Urinary bladder (tissue), 4 donors: Measurements from ENCODE around the gene PIAS2. TPM values are rescaled to one million over a fixed set of nuclear protein-coding genes. Genes with fewer than 3 reads are reported as not detected.

ENCODE experiments used
- DNase-seq: peaks from one replicate; pipeline ENCODE4 v3.0.0-alpha.2; 2015; ENCODE audit errors: extremely low spot score
- H3K27ac ChIP-seq: one replicate; pipeline ENCODE4 v1.5.1; 2013; ENCODE audit warnings: low read depth, mild to moderate bottlenecking, moderate library complexity
- H3K36me3 ChIP-seq: one replicate; pipeline ENCODE4 v1.6.1; 2013; ENCODE audit warnings: mild to moderate bottlenecking, moderate library complexity; ENCODE audit not compliant: insufficient read depth
- H3K4me1 ChIP-seq: one replicate; pipeline ENCODE4 v1.6.1; 2013; ENCODE audit warnings: mild to moderate bottlenecking, moderate library complexity; ENCODE audit not compliant: insufficient read depth
- H3K4me3 ChIP-seq: one replicate; pipeline ENCODE4 v1.5.1; 2013; ENCODE audit warnings: low read depth, low read length
- WGBS: extraction: QIAGEN DNeasy Blood & Tissue Kit; methylation state at CpG from one replicate; pipeline ENCODE4 v1.1.7; 2013; 5-methylcytosine and 5-hydroxymethylcytosine counted together
- polyA plus RNA-seq: library from polyadenylated mRNA; stranded (reverse); fragments of 200-250 nt; gene quantifications from one replicate; pipeline ENCODE4 v1.2.3, GENCODE V29; 2013
- total RNA-seq: library from RNA; depleted of rRNA; stranded (reverse); fragments of >200 nt; gene quantifications from one replicate; pipeline ENCODE4 v1.2.3, GENCODE V29; 2014
- donor health status: healthy with polysubstance abuse.
- donor health status: healthy.

PIAS2 gene
- total and polyA plus RNA-seq, 2 donors: 9.6 to 75.4 TPM

DNA sequence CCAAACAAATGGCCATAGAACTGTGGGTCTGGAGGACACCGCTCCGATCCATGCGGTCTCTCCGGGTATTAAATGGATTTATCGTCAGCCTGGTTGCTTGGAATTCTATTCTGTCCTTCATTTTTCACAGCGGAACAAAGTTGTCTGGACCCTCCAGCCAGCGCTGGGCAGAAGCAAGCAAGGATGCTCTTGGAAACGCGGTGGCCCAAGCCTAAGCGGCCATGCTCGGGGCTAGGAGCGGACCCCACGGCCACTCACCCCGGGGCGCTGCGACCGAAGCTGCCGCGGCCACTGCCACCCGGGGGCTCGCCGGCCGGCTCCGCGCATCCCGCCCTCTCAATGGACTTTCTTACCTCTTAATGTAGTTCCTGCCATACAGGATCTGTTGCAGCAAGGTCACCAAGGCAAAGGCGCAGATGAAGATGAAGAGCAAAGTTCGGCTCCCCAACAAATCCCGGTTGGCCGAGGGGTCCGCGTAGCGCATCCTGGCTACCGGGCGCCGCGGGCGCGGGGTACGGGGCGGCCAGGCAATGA, 161.2 kb downstream of the PIAS2 start:
- Histone ChIP-seq H3K36me3 (no peaks in the 10 kb centered on the region), H3K4me1 (no peaks in the 10 kb centered on the region), H3K4me3 (peak overlapping the region; percentile 37), H3K27ac (no peak overlapping the region)
- WGBS: 3% methylated on average over 41 of the region's 41 CpGs
- DNase-seq: no peak

DNA sequence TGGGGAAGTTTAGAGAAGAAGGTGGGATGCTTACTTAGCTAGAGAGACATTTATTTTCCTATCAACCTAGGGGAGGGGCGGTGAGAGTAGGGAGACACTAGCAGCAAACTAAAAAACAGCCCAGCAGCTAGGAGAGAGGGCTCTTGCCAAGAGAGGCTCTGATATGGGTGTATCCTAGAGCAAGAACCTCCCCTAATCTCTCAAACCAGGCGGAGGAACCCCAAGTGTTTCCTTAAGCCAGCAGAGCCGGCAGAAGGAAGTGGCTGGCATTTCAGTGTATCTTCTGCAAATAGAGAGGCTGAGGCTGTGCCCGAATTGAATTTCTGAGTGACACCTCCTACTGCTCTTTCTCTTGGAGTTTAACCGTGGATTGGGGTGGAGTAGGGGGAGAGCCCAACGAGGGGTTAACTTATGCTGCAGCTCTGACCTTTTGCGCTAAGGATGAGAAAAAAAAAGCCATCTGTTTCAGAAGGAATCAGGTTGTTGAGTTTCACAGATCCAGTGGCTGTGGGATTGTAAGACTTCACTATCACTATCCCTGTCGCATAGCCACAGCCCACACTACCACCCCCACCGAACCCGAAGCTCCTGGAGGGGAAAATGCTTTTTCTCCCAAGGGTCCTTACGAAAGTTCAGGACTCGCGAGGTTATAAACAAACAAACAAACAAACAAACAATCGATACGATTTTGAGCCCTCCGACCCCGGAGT, 161.8 kb downstream of the PIAS2 start:
- H3K27ac ChIP-seq: no peak overlapping the region
- WGBS: 9% methylated on average over 17 of the region's 17 CpGs
- DNase-seq: no peak
- no peak overlapping the region for H3K4me3 ChIP-seq
- no peaks in the 10 kb centered on the region for H3K36me3 ChIP-seq
- H3K4me1 ChIP-seq: no peaks in the 10 kb centered on the region

DNA sequence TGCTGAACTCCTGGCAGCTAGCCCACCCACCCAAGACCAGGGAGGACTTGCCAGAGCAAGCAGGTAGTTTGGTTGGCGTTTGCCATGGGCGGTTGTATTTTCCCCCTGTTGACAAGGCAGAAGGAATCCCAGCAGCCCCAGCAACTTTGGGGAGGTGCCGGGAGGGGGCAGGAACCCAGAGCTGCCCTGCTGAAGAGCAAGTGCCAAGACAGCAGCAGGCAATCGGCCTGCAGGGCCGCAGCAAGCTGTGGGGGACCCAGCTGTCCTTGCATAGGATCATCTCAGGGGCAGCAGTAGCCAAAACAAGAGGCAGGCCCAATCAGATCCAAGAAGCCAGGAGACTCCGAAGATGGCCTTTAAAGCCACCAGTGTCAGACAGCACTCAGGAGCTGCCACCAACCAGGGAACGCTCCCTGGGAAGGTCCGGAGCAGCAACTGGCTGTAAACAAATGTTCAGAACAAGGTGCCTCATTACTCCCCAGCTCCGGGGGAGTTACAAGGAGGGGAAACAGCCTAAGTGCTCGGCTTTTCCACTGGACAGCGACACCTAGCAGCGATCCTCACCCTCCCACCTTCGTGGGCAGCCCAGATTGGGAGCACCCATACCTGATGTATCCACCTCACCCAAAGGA, 162.5 kb downstream of the PIAS2 start:
- H3K36me3 ChIP-seq: no peaks in the 10 kb centered on the region
- no peak overlapping the region for H3K4me3 ChIP-seq
- H3K4me1 ChIP-seq: no peaks in the 10 kb centered on the region
- H3K27ac ChIP-seq: no peak overlapping the region
- no peak for DNase-seq
- WGBS: 45% methylated on average over 13 of the region's 13 CpGs

DNA sequence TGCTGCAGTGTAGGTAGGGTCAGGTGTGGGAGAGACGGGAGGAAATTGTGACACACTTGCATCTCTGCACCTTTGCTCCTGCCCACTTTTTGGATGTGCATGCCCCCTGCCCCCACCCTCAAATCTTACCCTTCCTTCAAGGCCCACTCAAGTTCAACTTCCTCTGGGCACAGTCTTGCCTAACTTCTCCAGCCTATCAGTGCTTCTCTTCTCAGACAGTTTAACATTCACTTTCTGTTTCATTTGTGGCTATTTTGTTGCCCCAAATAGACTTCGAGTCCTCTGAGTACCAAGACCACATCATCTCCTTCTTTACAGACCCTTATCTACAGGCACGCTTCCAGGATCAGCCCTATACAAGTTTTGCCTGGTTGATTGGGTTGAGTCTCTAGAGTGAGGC, 163.1 kb downstream of the PIAS2 start:
- WGBS: 67% methylated on average over 3 of the region's 3 CpGs

More for the DNA sequence above, 163.1 kb downstream of the PIAS2 start:
- H3K4me1 ChIP-seq: no peaks in the 10 kb centered on the region
- no peak for DNase-seq
- H3K36me3 ChIP-seq: no peaks in the 10 kb centered on the region
- no peak overlapping the region for H3K27ac ChIP-seq
- no peak overlapping the region for H3K4me3 ChIP-seq

Other genes with a start within 250 kb of the PIAS2 start
- 0.95 TPM for gene ST8SIA5, start 160.5 kb downstream of the PIAS2 start, total RNA-seq
- gene ST8SIA5, start 160.5 kb downstream of the PIAS2 start, polyA plus RNA-seq: 0.19 TPM
- 4.4 TPM for gene KATNAL2, start 95 bp upstream of the PIAS2 start, total RNA-seq
- gene KATNAL2, start 95 bp upstream of the PIAS2 start, polyA plus RNA-seq: 1.8 TPM
- not detected for gene ELOA2, start 118.1 kb upstream of the PIAS2 start, total RNA-seq
- gene ELOA2, start 118.1 kb upstream of the PIAS2 start, polyA plus RNA-seq: not detected
- 28.7 TPM for gene HDHD2, start 233.0 kb upstream of the PIAS2 start, total RNA-seq
- 28.7 TPM for gene HDHD2, start 233.0 kb upstream of the PIAS2 start, polyA plus RNA-seq